GM12892 (cell line): ENCODE measurements around the gene OSBPL10.

Source experiments
- DNase-seq: peaks from one replicate; pipeline ENCODE4 v3.0.0; 2011; ENCODE audit not compliant: insufficient read length
- FAIRE-seq: peaks from 2 replicates; lab custom pipeline; 2011; peaks lifted over from hg19 to GRCh38; lab: Jason Lieb, UNC
- POLR2A ChIP-seq: IDR thresholded peaks from 2 replicates; pipeline ENCODE4 v1.6.1; 2011; ENCODE audit warnings: low read depth, low read length, control low read depth
- POLR2AphosphoS5 ChIP-seq: IDR thresholded peaks from 2 replicates; pipeline ENCODE4 v1.6.1; 2011; ENCODE audit warnings: low read depth, low read length, control low read depth
- TAF1 ChIP-seq: IDR thresholded peaks from 2 replicates; pipeline ENCODE4 v1.6.1; 2011; ENCODE audit warnings: low read depth, mild to moderate bottlenecking, control low read depth, low read length, borderline replicate concordance

The OSBPL10 gene

DNA sequence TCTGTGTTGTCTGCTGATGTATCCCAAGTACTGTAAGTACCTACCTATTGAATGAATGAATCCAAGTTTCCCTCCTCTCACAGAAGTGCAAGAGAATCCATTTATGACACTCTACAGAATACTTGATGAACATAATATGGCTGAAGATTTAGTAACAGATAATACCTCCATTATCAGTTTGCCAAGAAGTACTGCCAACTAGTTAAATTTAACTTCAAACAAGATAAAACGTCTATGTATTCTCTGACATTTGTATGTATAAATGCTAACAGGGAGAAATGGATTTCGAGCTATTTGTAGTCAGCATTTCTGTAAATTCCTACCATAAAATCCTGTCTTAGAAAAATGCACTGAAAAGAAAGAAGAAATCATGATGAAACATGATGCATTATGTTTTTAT is 230.7 kb downstream of the OSBPL10 start:
- FAIRE-seq = no peak
- no peak for DNase-seq
- TF ChIP-seq TAF1 (no peak), POLR2A (no peak), POLR2AphosphoS5 (no peak)

DNA sequence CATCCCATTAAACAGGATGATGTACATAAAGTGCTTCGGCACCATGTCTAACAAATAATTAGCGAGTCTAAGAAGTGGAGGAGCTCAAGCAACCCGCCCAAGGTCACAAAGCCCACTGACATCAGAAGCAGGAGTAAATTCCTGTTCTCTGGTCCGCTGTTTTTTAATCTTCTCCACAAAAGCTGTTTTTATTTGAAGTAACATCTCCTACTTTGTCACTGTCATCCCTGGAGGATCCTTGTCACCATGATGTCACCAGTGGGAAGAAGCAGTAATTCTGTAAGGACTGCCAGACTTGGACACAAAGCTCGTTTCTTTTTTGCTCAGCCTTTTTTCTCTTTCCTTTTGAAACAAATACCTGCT is 232.1 kb downstream of the OSBPL10 start:
- DNase-seq = no peak
- TF ChIP-seq POLR2AphosphoS5 (no peak), TAF1 (no peak), POLR2A (no peak)
- no peak for FAIRE-seq

DNA sequence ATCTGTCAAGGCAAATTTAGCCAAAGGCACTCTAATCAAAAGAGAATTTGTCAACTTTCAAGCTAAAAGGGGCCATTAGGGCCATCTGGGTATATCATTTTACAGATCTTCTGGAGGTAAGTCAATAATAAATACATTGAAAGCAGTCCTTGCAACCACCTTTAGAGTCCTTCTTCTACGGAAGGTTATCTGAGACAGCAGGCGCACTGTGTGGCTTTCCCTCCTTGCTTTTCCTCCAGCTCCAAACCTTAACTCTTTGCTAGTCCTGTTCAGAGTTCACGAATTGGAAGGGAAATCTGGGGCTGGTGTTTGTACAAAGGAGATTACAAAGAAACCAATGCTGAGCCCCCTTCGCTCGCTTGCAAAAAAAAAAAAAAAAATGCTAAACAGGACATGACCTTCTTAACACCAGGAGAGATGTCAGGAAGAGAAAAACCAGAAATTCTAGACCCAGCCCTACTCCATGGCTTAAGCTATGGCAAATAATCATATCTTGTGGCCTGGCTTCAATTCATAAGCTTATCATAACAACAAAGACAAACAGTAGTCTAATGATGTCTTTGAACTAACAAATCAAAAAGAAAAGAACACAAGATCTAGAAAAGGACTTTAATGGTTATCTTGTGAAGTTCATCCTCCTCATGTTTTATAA is 232.7 kb downstream of the OSBPL10 start:
- FAIRE-seq = no peak
- TF ChIP-seq TAF1 = no peak
- TF ChIP-seq POLR2A = no peak
- TF ChIP-seq POLR2AphosphoS5 = no peak
- no peak for DNase-seq

DNA sequence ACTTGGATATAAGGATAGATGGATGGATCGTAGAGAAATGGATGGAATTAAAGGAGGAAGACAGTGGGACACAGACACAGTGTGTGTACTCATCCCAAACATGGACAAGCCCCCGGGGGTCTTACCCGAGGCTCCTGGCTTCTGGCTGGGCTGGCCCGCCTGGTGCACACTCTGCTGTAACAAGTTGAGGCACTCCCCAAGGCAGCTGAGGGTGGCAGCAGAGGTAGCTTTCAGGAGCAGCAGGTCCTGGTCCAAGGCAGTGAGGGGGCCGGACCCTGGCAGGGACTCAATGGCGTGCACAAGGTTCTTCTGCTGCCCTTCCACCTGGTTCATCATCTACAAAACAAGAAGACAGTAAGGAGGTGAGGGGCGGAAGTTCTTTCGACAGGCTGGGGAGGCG is 233.3 kb downstream of the OSBPL10 start:
- TF ChIP-seq POLR2AphosphoS5 = no peak
- TF ChIP-seq TAF1 = no peak
- TF ChIP-seq POLR2A = no peak
- no peak for DNase-seq
- FAIRE-seq = no peak

GRCh38 chr3:31744913-31745312 is 236.1 kb downstream of the OSBPL10 start:
- no peak for TF ChIP-seq POLR2A

DNA sequence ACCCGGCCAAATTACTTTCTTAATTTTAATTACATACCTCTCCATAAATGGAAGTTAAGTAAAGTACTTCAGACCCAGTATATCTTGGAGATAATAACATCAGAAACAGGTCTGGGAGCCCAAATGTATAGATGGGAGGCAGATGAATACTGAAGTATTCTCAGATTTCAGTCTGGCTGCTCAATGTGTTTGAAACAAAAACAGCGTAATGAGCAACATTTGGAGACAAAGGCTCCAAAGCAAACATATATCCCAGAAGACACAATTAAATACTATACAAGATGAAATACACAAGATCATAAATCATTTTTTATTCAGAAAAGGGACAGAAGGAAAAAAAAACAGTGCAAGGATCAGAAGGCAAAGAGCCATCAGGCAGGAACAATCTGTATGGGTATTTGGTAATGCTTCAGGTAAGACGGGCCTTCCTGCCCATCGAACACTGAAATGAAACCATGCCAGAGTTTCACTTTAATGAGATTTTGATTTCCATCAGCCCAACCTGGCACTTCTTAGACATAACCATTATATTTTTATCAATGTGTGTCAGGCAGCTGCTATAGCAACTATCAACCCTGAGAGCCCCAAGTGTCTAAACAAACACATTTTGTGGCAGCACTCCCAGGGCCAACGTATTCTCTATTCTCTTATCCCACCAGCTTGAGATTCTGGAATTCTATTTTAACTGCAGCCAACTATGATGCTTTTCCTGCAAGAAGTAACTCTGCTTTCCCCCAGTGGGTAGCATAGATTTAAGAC is 237.6 kb downstream of the OSBPL10 start:
- no peak for DNase-seq
- FAIRE-seq = no peak
- TF ChIP-seq POLR2AphosphoS5 = no peak
- no peak for TF ChIP-seq POLR2A
- no peak for TF ChIP-seq TAF1

More at GRCh38 chr3:31744913-31745312, 236.1 kb downstream of the OSBPL10 start:
- DNase-seq (no peak), FAIRE-seq (no peak)

GRCh38 chr3:31740397-31740796 is 240.7 kb downstream of the OSBPL10 start:
- FAIRE-seq (no peak), DNase-seq (no peak)
- TF ChIP-seq POLR2A (no peak), POLR2AphosphoS5 (no peak), TAF1 (no peak)

DNA sequence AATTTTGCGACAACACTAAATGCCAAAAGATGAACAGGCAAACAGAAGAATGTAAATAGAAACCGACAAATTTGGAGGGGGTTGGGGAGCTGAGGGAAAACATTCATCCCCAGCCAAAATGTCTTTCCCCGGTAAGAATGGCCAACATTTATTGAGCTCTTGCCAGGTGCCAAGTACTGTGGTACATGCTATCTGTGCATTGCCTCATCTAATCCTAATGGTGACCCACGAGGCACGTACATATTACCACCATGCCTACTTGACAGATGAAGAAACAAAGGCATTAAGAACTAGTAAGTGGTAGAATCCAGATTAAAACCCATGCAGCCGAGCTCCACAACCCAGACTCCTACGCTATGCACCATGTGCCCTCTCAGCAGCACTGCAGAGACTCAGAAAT is 242.7 kb downstream of the OSBPL10 start:
- DNase-seq (no peak), FAIRE-seq (no peak)
- TF ChIP-seq POLR2A = no peak
- no peak for TF ChIP-seq TAF1
- no peak for TF ChIP-seq POLR2AphosphoS5

GRCh38 chr3:31735667-31736066 is 245.4 kb downstream of the OSBPL10 start:
- FAIRE-seq (no peak), DNase-seq (no peak)
- TF ChIP-seq TAF1 (no peak), POLR2A (no peak)

DNA sequence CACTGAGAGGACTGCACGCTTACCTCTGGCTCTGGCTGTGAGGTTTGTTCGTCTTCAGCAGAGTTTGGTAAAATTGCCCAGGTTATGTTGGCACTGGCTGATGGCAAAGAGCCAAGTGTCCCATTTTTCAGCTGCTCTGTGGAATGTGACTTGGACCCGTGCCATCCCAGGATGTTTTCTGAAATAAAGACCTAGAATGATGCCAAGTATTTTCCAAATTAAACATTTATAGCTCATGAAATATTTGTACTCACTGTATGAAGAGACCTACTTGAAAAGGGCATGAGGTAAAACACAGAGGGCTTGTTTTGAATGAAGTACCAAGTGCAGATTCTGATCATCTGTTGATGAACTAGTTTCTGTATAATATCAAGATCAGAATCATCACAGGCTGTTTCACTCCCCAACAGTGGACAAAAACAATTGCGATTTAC is 247.8 kb downstream of the OSBPL10 start:
- no peak for FAIRE-seq
- no peak for DNase-seq
- TF ChIP-seq POLR2A (no peak), TAF1 (no peak)

- FAIRE-seq = no peak
- TF ChIP-seq POLR2AphosphoS5 = no peak
- no peak for TF ChIP-seq POLR2A
- no peak for TF ChIP-seq TAF1
Observed at GRCh38 chr3:31732548-31732947, 248.5 kb downstream of the OSBPL10 start.

DNA sequence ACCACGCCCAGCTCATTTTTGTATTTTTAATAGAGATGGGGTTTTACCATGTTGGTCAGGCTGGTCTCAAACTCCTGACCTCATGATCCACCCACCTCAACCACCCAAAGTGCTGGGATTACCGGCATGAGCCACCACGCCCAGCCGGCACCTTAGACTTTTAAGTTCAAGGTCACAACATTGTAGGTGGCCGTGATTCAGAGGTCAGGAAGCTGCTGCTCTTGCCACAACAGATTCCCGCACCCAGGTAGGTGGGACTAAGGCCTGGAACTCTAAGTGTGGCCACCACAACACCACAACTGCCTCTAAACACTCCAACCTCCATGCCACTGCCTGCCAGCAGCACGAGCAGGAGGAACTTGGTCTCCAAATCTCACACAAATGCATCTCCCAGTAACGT is 251.5 kb downstream of the OSBPL10 start:
- TF ChIP-seq TAF1 (no peak), POLR2AphosphoS5 (no peak), POLR2A (no peak)
- DNase-seq (no peak), FAIRE-seq (no peak)

More at GRCh38 chr3:31732548-31732947, 248.5 kb downstream of the OSBPL10 start:
- no peak for DNase-seq
